GM20431 (cell line): ENCODE measurements around the gene TMEM115.

Experiments
- in situ Hi-C: fragments of 300-500 bp; cut with MseI, MboI; formaldehyde crosslinking; loops from one replicate; pipeline ENCODE4 v1.15.0; 2020; ENCODE audit warnings: low sequenced_read_pairs; ENCODE audit not compliant: unreplicated experiment

Gene TMEM115

DNA sequence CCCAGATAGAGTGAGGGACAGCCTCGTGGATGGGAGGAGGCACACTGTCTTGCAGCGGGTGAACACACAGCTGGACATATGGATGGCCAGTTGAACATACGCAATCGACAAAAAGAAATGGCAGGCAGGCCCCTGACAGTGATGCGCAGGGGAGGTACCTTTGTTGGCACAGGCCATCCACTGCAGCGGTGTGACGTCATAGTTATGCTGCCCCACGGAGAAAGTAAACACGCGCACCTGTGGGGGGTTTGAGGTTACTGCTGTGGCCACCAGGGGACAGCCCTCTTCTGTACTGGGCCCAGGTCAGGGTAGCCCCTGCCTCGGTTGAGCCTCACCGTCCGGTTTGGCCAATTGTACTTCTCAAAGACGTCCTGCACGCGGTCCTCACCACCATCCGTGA, 19.4 kb upstream of the TMEM115 start:
- in situ Hi-C loops = no loop called here

DNA sequence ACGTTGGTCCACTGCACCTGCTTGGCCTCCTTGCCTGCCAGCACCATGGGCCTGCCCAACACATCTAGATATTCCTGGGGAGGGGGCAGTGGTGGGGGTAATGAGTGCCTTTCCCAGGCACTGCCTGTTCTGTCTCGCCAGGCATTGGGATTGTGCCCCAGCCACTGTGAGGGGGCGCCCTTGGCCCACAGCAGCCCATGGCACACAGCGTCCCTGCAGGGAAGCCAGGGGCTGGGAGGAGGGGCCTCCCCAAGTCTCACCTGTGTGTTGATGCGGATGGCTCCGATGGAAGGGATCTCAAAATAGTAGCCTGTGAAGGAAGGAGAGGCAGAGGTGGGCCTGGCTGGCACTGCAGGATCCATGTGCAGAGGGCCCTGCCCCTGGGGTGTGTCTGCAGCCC, 18.7 kb upstream of the TMEM115 start:
- in situ Hi-C loops = no loop called here

- in situ Hi-C loops = no loop called here
Measured at GRCh38 chr3:50375258-50375931, 16.1 kb upstream of the TMEM115 start.

- in situ Hi-C loops = no loop called here
Measured at GRCh38 chr3:50374363-50375257, 15.3 kb upstream of the TMEM115 start.

DNA sequence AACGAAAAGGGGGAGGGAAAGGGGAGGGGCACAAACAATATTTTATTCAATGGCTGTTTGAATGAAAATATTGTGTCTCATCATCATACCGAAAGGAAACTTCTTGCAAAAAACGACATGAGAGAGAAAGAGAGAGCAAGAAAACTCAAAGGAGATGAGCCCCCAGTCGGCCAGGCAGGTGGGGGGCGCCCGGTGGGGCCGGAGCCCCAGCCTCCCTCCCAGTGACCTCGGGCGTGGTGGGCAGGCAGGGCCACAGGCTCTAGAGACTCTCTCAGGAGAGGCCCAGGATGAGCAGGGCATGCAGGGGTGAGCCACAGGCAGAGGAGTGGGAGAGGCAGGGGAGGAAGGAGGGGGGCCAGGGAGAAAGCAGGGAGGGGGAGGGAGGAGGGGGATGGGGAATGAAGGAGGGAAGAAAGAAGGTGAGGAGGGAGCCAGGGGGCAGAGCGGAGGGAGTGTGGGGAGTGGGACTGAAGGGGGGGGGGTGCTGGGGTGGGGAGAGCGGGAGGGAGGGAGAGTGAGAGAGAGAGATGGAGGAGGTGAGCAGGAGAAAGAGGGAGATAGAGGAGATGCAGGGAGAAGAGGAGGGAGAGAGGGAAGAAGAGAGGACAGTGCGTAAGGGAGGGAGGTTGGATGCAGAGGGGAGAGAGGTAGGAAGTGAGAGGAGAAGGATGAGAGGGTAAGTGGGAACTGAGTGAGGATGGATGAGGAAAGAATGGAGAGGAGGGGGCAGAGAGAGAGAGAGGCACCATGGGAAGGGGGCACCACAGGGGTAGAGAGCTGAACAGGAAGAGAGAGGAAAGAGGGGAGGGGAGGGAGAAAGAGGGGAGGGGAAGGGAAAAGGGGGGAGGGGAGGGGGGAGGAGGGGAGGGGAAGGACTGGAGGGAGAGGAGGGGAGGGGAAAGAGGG, 14.1 kb upstream of the TMEM115 start:
- in situ Hi-C loops = no loop called here

DNA sequence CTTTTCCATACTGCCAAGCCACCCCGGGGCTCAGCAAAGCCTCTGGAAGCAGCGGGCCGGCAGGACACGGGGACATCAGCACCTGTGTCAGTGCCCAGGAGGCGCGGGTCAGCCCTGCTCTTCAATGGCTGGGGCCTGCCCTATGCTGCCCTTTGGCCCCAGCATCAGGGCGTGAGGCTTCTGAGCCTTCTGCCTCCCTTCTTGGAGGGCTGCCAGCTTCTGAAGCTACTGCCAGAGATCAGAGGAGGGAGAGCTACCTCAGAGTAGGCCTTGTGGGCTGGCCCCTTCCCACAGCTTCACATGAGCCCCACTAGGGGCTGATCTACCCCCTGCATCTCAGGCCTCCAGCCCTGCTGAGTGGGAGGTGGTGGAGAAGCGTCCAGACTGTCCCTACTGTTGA, 13.0 kb upstream of the TMEM115 start:
- in situ Hi-C loops = no loop called here

GRCh38 chr3:50371133-50371685, 11.9 kb upstream of the TMEM115 start:
- in situ Hi-C loops = no loop called here

DNA sequence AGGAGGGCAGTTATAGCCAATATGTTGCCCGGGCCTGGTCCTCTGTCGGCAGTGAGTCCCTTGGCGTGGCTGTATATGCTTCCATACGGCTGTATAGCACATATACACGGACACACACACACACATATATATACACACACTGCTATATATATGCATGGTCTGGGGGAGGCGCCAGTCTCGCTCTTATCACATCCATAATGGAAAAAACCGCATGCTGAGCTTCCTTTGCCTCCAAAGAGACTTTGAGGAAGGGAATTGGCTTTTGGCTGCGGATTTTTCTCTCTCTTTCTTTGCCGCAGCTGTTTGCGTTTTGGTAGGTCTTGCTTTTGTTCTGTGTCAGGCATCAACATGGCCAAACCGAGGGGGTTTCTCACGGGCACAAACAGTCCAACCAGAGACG, 11.3 kb upstream of the TMEM115 start:
- in situ Hi-C loops = no loop called here

DNA sequence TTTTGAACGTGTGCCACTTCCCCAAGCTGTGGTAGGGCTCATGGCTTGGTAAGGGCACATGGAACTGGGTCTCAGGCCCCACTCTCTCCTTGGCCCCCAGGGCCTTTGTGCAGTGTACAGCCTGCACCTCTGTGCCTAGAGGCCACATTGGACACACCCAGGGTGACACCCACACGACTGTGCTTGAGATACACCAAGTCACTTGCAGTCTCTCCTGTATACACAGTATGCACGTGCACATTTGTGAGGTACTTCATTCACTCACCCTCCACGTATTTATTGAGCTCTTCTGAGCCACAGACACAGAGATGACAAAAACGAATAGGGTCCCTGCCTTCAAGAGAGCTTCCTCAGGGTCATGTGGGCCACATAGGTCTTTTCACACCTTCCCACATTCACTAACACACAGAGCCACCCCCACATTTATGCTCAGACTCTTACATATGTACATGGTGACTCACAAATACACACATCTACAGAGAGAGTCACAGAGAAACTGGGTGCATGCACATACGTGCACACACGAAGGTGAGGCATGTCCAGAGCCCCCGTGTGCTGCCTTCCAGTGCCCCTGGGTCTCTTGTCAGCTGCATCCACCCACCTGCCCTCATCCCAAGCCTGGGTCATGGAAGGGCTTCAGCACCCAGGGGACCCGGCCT, 9.8 kb upstream of the TMEM115 start:
- in situ Hi-C loops = no loop called here

GRCh38 chr3:50365842-50366220, 6.5 kb upstream of the TMEM115 start:
- in situ Hi-C loops = no loop called here

- in situ Hi-C loops = no loop called here
Measured at GRCh38 chr3:50365080-50365841, 5.9 kb upstream of the TMEM115 start.

DNA sequence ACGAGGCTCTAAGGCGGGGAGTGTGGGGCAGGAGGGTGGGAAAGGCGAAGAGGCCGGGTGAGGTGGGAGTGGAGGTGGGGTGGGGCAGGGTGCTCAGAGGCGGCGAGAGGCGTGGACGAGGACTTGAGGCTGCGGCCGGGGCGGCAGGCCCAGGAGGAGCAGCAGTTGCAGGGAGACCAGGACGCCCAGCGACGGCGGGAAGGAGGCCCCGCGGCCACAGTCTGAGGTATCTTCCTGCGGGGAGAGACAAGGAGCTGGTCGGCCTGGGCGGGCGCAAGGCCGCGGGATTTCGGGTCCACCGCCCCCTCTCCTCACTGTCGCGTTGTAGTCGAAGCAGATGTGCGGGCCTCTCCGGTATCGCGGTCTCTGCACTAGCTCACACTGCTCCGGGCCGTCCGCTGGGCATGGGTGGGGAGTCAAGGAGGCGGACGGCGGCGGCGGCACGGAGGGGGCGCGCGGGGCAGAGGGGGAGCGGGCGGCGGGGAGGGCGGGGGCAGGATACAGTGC, 5.3 kb upstream of the TMEM115 start:
- in situ Hi-C loops = no loop called here

GRCh38 chr3:50359760-50360110, 414 bp upstream of the TMEM115 start:
- in situ Hi-C loops = no loop called here

GRCh38 chr3:50358355-50358910, 888 bp downstream of the TMEM115 start:
- in situ Hi-C loops = no loop called here

DNA sequence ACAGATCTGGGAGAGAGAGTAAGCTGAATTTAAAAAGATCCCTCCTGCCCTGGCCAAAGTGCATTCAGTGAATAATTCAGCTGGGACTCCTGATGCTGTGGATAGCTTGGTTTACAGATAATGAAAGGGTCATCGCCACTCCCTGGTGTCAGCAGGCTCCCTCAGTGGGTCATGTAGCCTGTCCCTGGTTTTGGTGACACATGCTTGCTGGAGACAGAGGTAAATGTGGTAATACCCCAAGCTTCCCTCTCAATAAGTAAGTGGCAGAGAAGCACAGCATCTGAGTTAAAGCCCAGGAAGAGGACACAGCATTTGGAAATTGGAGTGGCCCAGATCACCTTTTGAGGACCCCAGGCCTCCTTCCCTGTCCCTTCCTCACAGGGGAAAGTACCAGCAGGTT, 1.8 kb downstream of the TMEM115 start:
- in situ Hi-C loops = no loop called here

DNA sequence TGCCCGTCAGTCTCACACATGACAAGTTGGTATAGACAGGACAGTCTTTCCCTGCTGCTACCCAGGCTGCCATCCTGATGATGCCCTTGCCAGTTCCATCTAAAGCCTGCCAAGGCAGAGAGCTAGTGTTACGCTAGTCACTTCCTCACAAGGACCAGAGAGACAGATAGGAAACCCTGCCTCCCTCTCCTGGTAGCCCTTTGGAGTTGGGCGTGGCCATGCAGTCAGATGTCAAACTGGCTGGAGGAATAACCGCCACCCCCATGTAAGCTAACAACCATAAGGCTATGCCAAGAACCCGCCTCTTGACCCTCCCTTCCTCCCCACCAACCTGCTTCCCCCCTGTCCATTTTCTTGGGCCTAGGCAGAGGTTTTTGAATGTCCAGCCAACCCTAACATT, 2.8 kb downstream of the TMEM115 start:
- in situ Hi-C loops = no loop called here

GRCh38 chr3:50355829-50356552, 3.3 kb downstream of the TMEM115 start:
- in situ Hi-C loops = no loop called here

DNA sequence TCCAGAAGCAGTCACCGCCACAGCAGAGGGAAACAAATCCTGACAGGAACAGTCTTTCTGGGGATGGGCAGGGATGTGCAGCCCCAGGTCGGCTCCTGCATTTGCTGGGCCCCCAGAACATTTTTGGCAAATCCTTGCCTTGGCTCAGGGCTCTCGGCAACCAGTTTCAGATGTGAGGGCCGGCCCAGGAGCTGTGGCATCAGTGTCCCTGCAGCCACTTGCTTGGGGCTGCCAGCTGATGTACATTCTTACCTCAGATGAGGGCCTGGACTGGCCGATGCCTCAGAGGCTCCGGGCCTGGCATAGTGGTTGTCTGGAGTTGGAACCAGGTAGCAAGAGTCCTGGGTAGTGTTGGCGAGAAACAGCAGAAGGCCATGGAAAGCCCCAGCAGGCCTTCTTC, 4.5 kb downstream of the TMEM115 start:
- in situ Hi-C loops = no loop called here
